COLO668 (cell line): ENCODE results near the gene SLC41A1.

Experiments
- DNase-seq: peaks from one replicate; lab custom pipeline; 2025; ENCODE audit not compliant: unreplicated experiment; lab: John Stamatoyannopoulos, UW

The SLC41A1 gene

DNA sequence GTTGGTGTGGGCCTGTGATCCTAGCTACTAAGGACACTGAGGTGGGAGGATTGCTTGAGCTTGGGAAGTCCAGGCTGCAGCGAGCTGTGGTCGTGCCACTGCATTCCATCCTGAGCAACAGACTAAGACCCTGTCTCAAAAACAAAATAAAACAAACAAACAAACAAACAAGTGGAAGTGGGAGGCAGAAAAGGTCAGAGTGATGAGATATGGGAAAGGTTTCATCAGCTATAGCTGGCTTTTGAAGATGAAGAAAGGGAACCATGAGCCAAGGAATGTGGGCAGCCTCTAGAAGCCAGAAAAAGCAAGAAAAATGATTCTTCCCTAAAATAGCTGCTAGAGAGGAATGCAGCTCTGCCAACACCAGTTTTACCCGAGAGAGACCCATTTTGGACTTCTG, 52.4 kb downstream of the SLC41A1 start:
- DNase-seq: no peak

- DNase-seq: no peak
Measured at GRCh38 chr1:205756552-205756951, 56.4 kb downstream of the SLC41A1 start.

DNA sequence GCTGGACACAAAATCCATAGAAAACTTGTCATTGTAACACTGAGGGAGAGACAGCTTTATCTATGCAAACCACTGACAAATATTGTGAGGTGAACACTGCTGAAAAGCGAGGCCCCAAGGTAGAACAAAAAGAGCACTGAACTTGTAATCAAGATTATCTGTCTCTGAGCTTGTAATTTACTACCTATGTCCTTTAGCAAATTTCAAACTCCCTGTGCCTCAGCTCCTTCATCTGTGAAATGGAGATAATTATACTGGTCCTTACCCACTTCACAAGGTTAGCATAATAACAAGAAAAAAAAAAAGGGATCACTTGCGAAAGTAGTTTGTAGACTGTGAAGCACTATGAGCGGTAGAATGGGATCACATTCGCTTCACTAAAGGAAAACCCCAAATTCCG, 58.1 kb downstream of the SLC41A1 start:
- no peak for DNase-seq

- no peak for DNase-seq
Measured at GRCh38 chr1:205751036-205751651, 61.9 kb downstream of the SLC41A1 start.

- DNase-seq: peak; percentile 98
Measured at GRCh38 chr1:205750138-205751035, 62.6 kb downstream of the SLC41A1 start, which contains the start of gene NUCKS1. Gene NUCKS1, minus strand, starts transcription at chr1:205750182. Its CDS starts 209 bp downstream, at chr1:205749973.

DNA sequence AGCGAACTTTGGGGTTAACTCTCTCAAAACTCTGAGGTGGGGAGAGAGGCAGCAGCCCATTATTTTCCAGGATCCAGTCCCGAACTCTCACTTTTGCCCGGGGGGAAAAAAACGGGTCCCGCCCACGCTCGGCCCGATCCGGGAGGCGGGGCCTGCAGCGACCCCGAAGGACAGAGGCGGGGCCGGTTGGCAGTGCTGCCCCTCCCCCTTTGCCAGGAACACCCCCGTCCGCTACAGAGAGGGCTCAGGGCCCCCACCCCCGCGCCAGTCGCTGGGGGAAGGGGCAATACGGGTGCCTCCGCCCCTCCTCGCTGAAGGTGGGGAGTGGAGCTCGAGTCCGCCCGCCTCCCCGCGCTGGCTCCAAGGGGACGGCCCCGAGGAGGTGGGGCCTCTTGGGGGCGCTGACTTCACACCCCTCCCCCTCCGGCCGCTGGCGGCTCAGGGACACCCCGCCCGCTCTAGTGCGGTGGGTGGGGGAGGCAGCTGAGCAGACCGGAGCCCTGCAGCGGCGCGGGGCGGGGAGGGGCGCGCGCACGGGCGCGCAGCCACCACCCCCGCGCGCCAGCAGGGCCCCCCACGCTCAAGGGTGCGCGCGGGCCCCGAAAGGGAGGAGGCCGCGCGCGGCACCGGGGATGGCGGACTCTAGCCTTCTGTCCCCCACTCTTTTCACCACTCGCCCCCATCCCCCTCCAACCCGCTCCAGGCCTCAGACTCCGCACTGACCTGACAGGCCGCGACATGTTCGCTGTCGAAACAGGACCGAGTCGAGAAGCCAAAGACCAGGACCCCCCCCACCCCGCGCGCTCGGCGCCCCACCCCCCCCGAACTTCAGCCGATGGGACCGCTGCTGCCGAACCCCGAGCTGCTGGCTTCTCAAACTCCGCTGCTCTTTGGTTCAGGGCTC, 63.5 kb downstream of the SLC41A1 start:
- peak; percentile 97 for DNase-seq

DNA sequence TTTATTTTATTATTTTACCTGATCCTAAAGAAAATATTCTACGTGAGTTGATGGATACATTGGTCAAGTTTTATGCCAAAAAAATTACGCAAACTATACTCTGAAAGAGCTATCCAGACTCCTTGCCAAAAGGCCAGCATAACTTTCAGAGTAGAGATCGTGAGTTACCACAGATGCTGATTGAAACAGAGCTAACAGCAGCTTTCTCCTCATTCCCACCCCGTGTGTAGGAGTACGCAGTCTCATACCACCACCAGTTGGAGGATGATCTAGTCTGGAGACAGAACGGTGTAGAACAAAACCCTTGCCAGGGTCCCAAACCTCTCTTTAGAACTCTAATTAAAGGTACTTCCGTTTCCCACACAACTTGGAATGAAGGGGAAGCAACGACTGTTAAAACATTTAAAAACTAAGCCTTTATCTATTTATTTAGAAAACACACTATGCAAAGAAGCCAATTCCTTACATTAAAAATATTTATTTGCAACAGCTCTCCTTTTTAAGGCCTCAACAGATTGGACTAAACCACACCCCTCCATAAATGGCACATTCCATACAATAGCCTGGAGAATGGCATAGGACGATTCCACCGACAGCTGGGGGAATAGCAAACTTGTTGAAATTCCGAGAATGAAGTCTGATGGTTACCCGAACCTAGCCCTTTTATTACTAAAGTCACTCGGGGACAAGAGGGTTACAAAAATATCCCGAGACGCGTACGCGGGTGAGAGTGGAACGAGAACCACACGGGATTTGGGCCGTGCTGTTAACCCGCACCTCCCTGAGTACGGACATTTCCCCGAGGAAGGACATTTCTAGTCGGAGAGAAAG, 64.4 kb downstream of the SLC41A1 start:
- peak; percentile 73 for DNase-seq

DNA sequence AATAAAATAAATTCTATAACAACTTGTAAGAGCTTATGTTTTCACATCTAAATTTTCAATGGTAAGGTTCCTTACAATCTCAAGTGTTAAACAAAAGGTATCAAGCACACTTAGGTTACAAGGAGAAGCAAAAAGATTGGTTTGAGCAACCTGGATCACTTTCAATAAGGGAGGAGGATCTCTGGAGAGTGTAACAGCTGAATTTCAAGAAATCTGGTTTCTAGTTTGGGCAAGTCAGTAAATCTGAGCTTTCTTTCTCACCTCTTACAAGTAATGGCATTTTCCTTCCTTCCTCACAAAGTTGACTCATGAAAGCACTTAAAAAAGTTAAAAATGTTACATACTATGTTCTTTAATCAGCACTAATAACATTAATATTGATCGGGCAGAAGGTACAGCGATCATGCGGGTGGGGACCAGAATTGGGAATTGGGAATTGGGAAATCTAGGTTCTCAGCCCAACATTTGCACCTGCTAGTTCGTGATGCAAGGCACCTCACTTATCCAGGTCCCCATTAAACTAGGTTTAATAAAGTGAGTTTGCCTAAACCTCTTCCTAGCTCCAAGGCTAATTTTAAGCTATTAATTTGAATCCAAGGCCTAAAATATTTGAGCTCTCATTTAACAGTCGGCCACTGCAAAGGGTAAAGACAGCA, 66.1 kb downstream of the SLC41A1 start:
- DNase-seq: no peak

DNA sequence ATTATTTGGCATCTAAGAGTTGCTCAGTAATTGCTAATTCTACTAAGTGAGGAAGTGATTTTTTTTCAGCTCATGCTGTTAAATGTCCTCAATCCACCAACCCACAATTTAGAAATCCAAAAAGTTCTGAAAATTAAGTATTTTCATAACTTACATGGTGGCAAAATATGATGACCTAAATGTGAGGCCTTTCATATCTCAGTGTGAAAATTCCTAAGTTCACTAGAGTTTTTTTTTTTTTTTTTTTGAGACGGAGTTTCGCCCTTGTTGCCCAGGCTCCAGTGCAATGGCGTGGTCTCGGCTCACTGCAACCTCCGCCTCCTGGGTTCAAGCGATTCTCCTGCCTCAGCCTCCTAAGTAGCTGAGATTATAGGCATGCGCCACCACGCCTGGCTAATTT, 68.6 kb downstream of the SLC41A1 start:
- DNase-seq: no peak

DNA sequence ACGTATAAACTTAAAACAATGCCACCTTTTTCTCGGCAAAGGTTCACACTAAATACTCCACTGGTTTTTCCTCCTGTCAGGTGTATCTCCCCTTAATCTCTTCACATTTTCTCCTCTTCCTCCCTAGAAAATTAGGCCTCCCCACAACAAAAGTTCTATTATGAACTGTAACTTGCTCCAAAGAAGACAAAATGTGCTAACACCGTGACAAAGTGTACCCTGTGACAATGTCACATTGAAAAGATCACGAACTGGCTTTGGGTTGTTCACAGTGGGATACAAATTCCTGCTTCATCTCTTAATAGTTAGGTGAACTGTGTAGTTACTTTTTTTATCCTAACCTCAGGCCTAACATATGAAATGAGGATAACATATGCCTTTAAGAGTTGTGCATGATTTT, 69.0 kb downstream of the SLC41A1 start:
- no peak for DNase-seq

DNA sequence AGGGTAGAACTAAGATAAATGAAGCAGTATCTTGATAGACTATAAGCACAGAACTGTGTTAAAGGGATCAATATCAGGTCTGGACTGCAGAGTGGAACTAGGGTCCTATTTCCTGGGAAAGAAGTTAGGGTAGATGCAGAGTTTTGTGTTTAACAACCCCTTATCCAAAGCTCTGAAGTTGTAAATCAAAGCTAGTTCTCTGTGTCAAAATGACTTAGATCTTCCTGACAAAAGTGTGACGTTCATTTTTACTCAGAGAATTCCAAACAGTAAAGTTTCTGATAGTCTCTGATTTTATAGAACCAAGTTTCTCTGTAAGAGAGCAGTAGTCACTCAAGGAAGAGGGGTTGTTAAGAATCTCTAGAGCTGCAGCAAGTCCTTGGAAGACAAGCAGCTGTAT, 71.3 kb downstream of the SLC41A1 start:
- no peak for DNase-seq

DNA sequence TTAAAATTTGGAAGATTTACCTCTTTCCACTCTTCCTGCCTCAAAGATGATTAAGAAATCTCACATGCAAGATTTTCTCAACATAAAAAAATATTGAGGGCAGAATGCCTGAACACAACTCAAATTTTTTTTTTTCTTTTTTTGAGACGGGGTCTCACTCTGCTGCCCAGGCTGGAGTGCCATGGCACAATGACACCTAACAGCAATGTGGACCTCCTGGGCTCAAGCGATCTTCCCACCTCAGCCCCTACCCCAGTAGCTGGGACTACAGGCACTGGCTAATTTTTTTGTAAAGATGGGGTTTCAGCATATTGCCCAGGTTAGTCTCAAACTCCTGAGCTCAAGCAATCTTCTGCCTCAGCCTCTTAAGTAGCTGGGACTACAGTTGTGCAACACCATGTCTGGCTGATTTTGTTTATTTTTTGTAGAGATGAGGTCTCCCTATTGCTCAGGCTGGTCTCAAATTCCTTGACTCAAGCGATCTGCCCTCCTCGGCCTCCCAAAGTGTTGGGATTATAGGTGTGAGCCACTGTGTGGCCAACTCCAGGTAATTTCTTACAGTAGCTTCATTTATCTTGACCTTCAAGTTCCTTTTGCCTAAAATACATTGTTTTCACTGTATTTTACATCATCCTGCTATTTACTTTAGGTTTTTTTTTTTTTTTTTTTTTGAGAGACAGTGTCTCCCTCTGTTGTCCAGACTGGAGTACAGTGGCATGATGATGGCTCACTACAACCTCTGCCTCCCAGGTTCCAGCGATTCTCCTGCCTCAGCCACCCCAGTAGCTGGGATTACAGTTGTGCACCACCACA, 73.4 kb downstream of the SLC41A1 start:
- DNase-seq: no peak
